Tibial artery (tissue), 4 donors: ENCODE data around the gene GLCCI1.

Experiments used
- DNase-seq, 2 donors: peaks; one replicate each; pipeline ENCODE4 v3.0.0-alpha.2; 2019
- H3K27ac ChIP-seq, 2 donors: fragments of 200-600 bp; sonication (generic) in 1 of 2; 1 replicate in 1 of 2; 2 replicates in 1 of 2; pipeline ENCODE4 v1.5.1; 2018 to 2019; ENCODE audit warnings: mild to moderate bottlenecking in 1 of 2
- H3K27me3 ChIP-seq, 2 donors: fragments of 200-600 bp; sonication (generic) in 1 of 2; one replicate each; pipeline versions ENCODE4 v1.5.1 to v1.6.0; 2016 to 2019
- H3K36me3 ChIP-seq, 3 donors: fragments of 200-600 bp; sonication (generic) in 2 of 3; one replicate each; pipeline ENCODE4 v1.5.1; 2016 to 2019; ENCODE audit warnings: mild to moderate bottlenecking in 2 of 3
- H3K4me1 ChIP-seq, 4 donors: fragments of 200-600 bp; sonication (generic) in 2 of 4; 1 replicate in 3 of 4; 2 replicates in 1 of 4; pipeline ENCODE4 v1.5.1; 2016 to 2019
- H3K4me3 ChIP-seq, 2 donors: fragments of 200-600 bp; sonication (generic) in 1 of 2; 1 replicate in 1 of 2; 2 replicates in 1 of 2; pipeline ENCODE4 v1.5.1; 2018 to 2019; ENCODE audit warnings: mild to moderate bottlenecking in 2 of 2
- H3K9me3 ChIP-seq, 3 donors: fragments of 200-600 bp; sonication (generic) in 1 of 3; one replicate each; pipeline ENCODE4 v1.5.1; 2016 to 2019
- intact Hi-C: fragments of 100-400 bp; cut with DNase I; formaldehyde crosslinking; loops from one replicate; pipeline ENCODE4 v1.15.0; 2023; ENCODE audit warnings: low total_unique reads
- TF ChIP-seq, protein P1 (sequence below), 2 experiments: fragments of 200-600 bp in 1 of 2; fragments of 450-650 bp in 1 of 2; IDR thresholded peaks; one replicate each; pipeline ENCODE4 v1.5.1; 2017 to 2019; ENCODE audit warnings: antibody characterized with exemption in 2 of 2, mild to moderate bottlenecking in 1 of 2, moderate library complexity in 1 of 2

Gene GLCCI1

DNA sequence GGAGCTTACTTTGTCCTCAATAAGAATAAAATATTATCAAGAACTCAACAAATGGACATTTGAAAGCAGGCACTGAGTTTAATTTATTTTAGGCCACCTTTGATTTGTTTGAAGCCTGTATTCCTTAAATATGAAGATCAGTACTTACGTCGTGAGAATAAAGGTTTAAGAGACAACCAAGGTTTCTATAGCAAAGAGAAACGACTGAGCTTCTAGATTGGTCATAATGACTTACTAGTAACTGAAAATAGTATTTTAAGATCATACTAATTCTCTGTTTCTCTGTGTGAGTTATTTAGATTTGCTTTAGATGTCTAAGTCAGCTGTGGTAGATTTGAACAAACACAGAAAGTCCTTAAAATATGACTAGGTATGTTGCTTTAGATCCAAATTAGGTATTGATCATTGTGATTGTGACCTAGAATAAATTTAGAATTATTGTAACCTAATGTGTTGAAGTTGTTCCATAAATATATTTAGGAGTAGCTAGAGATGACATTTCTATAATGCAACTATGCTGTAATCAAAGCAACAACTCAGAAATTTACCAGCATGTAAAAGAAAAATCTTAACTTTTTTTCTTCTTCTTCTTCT lies 2.4 kb upstream of the GLCCI1 start:
- intact Hi-C loops = loop anchor here (10.0 kb wide), 2 partner anchors 229 to 321 kb away; partner anchors contain the start of gene UMAD1
- DNase-seq = no peak
- Histone ChIP-seq H3K27ac (no peak overlapping the region), H3K4me3 (no peak overlapping the region), H3K27me3 (no peaks in the 10 kb centered on the region), H3K36me3 (no peaks in the 10 kb centered on the region), H3K9me3 (no peaks in the 10 kb centered on the region), H3K4me1 (peaks cover 0 to 12% (median 5%) of the 10 kb centered on the region in 4 donors)
- TF ChIP-seq, protein P1, sequence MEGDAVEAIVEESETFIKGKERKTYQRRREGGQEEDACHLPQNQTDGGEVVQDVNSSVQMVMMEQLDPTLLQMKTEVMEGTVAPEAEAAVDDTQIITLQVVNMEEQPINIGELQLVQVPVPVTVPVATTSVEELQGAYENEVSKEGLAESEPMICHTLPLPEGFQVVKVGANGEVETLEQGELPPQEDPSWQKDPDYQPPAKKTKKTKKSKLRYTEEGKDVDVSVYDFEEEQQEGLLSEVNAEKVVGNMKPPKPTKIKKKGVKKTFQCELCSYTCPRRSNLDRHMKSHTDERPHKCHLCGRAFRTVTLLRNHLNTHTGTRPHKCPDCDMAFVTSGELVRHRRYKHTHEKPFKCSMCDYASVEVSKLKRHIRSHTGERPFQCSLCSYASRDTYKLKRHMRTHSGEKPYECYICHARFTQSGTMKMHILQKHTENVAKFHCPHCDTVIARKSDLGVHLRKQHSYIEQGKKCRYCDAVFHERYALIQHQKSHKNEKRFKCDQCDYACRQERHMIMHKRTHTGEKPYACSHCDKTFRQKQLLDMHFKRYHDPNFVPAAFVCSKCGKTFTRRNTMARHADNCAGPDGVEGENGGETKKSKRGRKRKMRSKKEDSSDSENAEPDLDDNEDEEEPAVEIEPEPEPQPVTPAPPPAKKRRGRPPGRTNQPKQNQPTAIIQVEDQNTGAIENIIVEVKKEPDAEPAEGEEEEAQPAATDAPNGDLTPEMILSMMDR (IDR thresholded peaks at IDR 0.05) = no peak

DNA sequence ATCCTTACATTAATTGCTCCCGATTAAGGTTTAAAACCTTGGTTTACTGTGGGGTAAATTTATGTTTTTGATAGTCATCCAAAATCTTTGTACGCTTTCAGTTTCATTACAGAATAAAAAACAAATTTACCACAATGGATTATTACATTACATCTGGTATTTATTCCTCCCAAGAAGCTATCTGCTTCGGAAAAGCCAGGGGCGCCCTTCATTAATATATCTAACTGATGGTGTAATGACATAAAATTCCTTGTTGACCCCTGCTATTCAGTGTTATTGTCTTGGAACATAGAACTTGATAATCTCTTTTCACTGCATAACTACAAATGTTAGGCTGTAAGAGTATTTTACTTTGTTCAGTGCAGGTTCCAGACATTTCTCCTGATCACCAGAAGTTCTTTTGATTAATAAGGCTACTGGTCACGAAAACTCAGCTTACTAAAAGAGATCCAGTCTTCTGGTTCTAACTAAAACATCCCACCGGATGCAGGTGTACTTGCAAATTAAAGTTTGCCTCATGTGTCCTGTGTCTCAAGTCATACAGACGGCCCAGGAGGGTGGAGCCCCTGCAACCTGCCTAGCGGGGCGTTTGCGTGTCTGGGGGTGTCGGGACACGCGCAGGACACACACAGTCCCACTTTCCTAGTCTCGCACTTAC lies 581 bp upstream of the GLCCI1 start:
- H3K4me1 ChIP-seq = peaks cover 0 to 30% (median 11%) of the 10 kb centered on the region in 4 donors
- H3K9me3 ChIP-seq = no peaks in the 10 kb centered on the region
- peak overlapping the region; percentile 98 for H3K27ac ChIP-seq
- intact Hi-C loops = loop anchor here (10.0 kb wide), 2 partner anchors 227 to 323 kb away; partner anchors contain the start of gene UMAD1
- no peaks in the 10 kb centered on the region for H3K27me3 ChIP-seq
- no peaks in the 10 kb centered on the region for H3K36me3 ChIP-seq
- DNase-seq = no peak
- TF ChIP-seq, protein P1 (IDR thresholded peaks at IDR 0.05) = no peak
- H3K4me3 ChIP-seq = peak overlapping the region; percentile 99

DNA sequence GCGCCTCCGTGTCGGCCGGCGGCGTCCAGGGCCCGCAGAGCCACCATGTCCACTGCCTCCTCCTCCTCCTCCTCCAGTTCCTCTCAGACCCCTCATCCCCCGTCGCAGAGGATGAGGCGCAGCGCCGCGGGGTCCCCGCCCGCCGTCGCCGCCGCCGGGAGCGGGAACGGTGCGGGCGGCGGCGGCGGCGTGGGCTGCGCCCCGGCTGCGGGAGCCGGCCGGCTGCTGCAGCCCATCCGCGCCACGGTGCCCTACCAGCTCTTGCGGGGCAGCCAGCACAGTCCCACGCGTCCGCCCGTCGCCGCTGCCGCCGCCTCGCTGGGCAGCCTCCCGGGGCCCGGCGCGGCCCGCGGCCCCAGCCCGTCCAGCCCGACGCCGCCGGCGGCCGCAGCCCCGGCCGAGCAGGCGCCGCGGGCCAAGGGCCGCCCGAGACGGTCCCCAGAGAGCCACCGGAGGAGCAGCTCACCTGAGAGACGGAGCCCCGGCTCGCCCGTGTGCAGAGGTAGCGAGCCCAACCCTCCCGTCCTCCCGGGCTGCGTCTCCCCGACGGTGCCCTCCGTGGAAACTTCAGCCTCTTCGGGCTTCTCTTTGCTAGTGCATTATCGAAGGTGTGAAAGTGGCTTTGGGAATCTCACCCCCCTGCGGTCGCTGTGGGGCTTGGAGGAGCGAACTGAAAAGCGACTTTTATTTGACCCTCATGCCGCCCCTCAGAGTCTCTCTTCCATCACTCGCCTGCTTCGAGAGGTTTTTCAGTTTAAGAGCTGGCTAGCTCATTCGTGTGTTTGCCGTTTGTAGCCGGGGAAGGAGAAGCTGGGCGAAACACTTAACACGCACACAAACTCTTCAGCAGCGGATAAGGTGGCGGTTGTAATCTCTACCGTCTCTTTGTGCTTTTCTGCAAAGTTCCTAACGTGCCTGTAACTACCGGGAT lies 975 bp downstream of the GLCCI1 start:
- intact Hi-C loops = loop anchor here (10.0 kb wide), 2 partner anchors 225 to 325 kb away; partner anchors contain the start of gene UMAD1
- Histone ChIP-seq H3K4me3 (peak overlapping the region; percentile 99), H3K4me1 (peaks cover 0 to 30% (median 11%) of the 10 kb centered on the region in 4 donors), H3K9me3 (no peaks in the 10 kb centered on the region), H3K36me3 (no peaks in the 10 kb centered on the region), H3K27me3 (no peaks in the 10 kb centered on the region), H3K27ac (peak overlapping the region; percentile 98)
- TF ChIP-seq, protein P1 (IDR thresholded peaks at IDR 0.05) = no peak
- peak; percentile 25 to 67 for DNase-seq

DNA sequence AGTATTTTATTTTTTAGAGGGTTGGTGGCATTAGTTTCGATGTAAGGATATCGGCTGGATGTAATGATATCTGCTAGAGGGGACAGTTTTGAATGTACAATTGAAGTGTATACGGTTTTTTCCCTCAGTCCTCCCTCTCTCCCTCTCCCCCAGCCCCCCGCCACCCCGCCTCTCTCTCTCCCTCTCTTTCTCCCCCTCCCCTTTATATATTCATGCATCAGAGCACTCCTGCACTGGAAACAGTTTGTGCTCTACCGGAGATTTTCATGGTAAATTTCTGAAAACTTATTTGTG lies 1.6 kb downstream of the GLCCI1 start:
- TF ChIP-seq, protein P1 (IDR thresholded peaks at IDR 0.05) = no peak
- no peaks in the 10 kb centered on the region for H3K36me3 ChIP-seq
- no peaks in the 10 kb centered on the region for H3K9me3 ChIP-seq
- no peaks in the 10 kb centered on the region for H3K27me3 ChIP-seq
- H3K4me3 ChIP-seq = peak overlapping the region; percentile 99
- H3K27ac ChIP-seq = peak overlapping the region; percentile 98
- DNase-seq = no peak
- intact Hi-C loops = no loop called here
- H3K4me1 ChIP-seq = peaks cover 0 to 30% (median 11%) of the 10 kb centered on the region in 4 donors

DNA sequence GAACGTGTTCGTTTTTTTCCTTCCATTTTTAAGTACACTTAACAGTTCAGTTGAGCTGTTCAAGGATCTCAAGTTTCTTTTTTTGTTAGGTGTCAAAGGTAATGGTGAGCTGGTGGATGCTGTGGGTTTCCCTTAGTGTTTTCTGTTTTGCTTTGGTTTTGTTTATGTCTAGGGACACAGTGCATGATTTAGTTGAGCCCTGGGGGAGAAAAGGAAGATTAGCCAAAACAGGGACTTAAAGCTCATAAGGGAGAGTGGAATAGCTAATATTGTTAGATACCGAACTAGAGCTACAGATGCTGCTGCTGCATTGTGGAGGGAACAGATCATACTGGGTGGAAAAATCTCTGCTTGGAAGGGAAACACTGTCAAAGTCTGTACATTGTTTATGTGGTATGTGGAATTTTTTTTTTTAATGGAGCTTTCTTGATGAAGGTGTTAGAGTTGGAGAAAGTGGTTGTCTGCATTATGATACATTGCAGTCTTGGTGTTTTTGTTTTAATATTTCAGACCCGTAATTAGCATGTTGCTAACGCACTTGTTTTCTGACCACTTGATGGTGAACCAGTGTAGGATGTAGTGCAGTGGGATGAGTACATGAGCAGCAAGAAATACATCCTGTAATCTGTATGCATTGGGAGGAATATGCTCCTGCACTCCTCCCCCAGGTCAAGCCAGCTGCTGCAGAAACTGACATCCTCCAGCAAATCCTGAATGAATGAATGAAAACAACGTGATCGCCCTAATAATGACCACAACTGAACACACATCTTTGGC lies 2.1 kb downstream of the GLCCI1 start:
- H3K27me3 ChIP-seq = no peaks in the 10 kb centered on the region
- no peaks in the 10 kb centered on the region for H3K9me3 ChIP-seq
- DNase-seq = no peak
- peak overlapping the region; percentile 98 for H3K27ac ChIP-seq
- intact Hi-C loops = no loop called here
- no peaks in the 10 kb centered on the region for H3K36me3 ChIP-seq
- peaks cover 0 to 30% (median 11%) of the 10 kb centered on the region in 4 donors for H3K4me1 ChIP-seq
- TF ChIP-seq, protein P1 (IDR thresholded peaks at IDR 0.05) = no peak
- H3K4me3 ChIP-seq = peak overlapping the region; percentile 99
